BLaER1 (cell line): ENCODE measurements around the gene PUS10.

Source experiments
- H3K27ac ChIP-seq: shearing (Covaris generic); formaldehyde crosslinking; 2 replicates; pipeline ENCODE4 v1.8.1; 2022
- H3K27me3 ChIP-seq: shearing (Covaris generic); formaldehyde crosslinking; 2 replicates; pipeline ENCODE4 v1.8.1; 2022
- H3K36me3 ChIP-seq: shearing (Covaris generic); formaldehyde crosslinking; 2 replicates; pipeline ENCODE4 v1.8.1; 2022
- H3K4me1 ChIP-seq: shearing (Covaris generic); formaldehyde crosslinking; 2 replicates; pipeline ENCODE4 v1.8.1; 2022
- H3K4me2 ChIP-seq: shearing (Covaris generic); formaldehyde crosslinking; 2 replicates; pipeline ENCODE4 v1.8.1; 2022
- H3K4me3 ChIP-seq: shearing (Covaris generic); formaldehyde crosslinking; 2 replicates; pipeline ENCODE4 v1.8.1; 2022
- H3K9ac ChIP-seq: shearing (Covaris generic); formaldehyde crosslinking; 2 replicates; pipeline ENCODE4 v1.8.1; 2022
- H3K9me3 ChIP-seq: shearing (Covaris generic); formaldehyde crosslinking; 2 replicates; pipeline ENCODE4 v1.8.1; 2022
- H4K20me1 ChIP-seq: shearing (Covaris generic); formaldehyde crosslinking; 2 replicates; pipeline ENCODE4 v1.8.1; 2022
- Cebpa-rat ChIP-seq: shearing (Covaris generic); IDR thresholded peaks from 2 replicates; pipeline ENCODE4 v1.8.1; 2022

Gene PUS10

DNA sequence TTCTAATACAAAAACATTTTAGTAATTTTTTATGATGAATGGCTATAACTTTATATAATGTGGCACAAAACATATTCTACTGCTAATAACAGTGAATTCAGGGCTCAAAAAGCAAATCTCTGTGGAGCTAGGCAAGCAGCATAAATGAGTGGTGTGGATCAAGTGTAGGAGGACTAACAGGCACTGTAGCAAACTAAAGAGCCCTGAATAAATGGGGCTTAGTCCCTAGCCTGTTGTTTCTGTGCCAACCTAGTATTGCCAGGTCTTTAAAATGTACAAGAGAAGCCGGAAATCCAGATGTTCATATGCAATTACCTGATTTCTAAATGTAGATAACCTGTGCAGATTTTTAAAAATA, 118.2 kb downstream of the PUS10 start:
- Histone ChIP-seq H3K4me2 (no peak overlapping the region), H3K36me3 (peaks cover 59% of the 10 kb centered on the region), H3K9ac (no peak overlapping the region), H3K27me3 (no peaks in the 10 kb centered on the region), H3K9me3 (no peaks in the 10 kb centered on the region), H3K27ac (no peak overlapping the region), H4K20me1 (no peaks in the 10 kb centered on the region), H3K4me3 (no peak overlapping the region), H3K4me1 (no peaks in the 10 kb centered on the region)
- no peak for TF ChIP-seq Cebpa-rat

GRCh38 chr2:60899230-60899891, 118.7 kb downstream of the PUS10 start:
- no peak for TF ChIP-seq Cebpa-rat
- no peaks in the 10 kb centered on the region for H3K27me3 ChIP-seq
- no peak overlapping the region for H3K27ac ChIP-seq
- no peak overlapping the region for H3K9ac ChIP-seq
- no peaks in the 10 kb centered on the region for H4K20me1 ChIP-seq
- H3K36me3 ChIP-seq = peaks cover 59% of the 10 kb centered on the region
- no peak overlapping the region for H3K4me2 ChIP-seq
- no peaks in the 10 kb centered on the region for H3K4me1 ChIP-seq
- no peaks in the 10 kb centered on the region for H3K9me3 ChIP-seq
- no peak overlapping the region for H3K4me3 ChIP-seq

- H4K20me1 ChIP-seq = no peaks in the 10 kb centered on the region
- no peaks in the 10 kb centered on the region for H3K27me3 ChIP-seq
- no peaks in the 10 kb centered on the region for H3K4me1 ChIP-seq
- H3K9ac ChIP-seq = no peak overlapping the region
- no peak overlapping the region for H3K4me3 ChIP-seq
- no peaks in the 10 kb centered on the region for H3K9me3 ChIP-seq
- H3K4me2 ChIP-seq = no peak overlapping the region
- H3K36me3 ChIP-seq = peaks cover 52% of the 10 kb centered on the region
- H3K27ac ChIP-seq = no peak overlapping the region
- no peak for TF ChIP-seq Cebpa-rat
Observed at GRCh38 chr2:60898567-60898966, 119.5 kb downstream of the PUS10 start.
